ENCODE measurements around the gene XG. TPM values are rescaled to one million over a fixed set of nuclear protein-coding genes. Genes with fewer than 3 reads are reported as not detected.

Gene XG
- total RNA-seq (2022; extraction: Qiagen RNA extraction; ENCODE audit: low read depth): not detected in 5 replicates

DNA sequence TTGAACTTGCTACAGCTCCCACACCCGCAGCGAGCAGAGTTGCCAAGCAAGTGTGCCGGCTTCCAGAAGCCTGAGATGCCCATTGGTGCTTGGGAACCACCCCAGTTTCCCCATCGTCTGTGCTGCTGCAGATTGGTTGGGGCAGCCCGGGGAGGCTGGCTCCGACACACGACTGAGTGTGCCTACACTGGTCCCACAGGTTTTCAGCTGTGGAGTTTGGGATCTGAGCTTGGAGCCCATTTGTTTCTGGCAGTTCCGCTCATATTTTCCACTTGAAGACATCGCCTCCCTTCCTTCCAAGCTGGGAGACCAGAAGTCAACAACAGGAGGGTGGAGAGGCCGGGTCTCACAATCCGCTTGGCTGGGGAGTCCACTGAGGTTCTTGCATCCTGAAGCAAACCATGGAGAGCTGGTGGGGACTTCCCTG, at the start of gene XG:
Gene XG, plus strand, starts transcription at position 167 of the 427 bp plus-strand sequence. Its CDS starts 235 bp downstream, at position 402.

GRCh38 chrX:2828344-2828958, 76.6 kb downstream of the XG start, which contains the start of gene GYG2:
Gene GYG2 (plus strand): TSS chrX:2828930. CDS start chrX:2830189, 1,259 bp downstream.

Other genes with a start within 250 kb of the XG start
- 267 to 283 TPM (median 281 TPM) in 5 replicates for gene CD99, start 60.7 kb upstream of the XG start, total RNA-seq (2022; extraction: Qiagen RNA extraction; ENCODE audit: low read depth)
- gene GYG2, start 76.9 kb downstream of the XG start, total RNA-seq (2022; extraction: Qiagen RNA extraction; ENCODE audit: low read depth): 3.7 to 4.8 TPM (median 4.0 TPM) in 5 replicates
- gene ARSD, start 177.3 kb downstream of the XG start, total RNA-seq (2022; extraction: Qiagen RNA extraction; ENCODE audit: low read depth): 12.0 to 16.4 TPM (median 13.3 TPM) in 5 replicates